NCI-H1092 (cell line): Measurements from ENCODE around the gene ULBP1.
"Not testable (repeated sequence)": the region's sequence is repeated elsewhere in the genome, so short reads cannot be mapped to it uniquely, and the experiment has no call there.

Source experiments
- DNase-seq: peaks from one replicate; lab custom pipeline; 2025; lab: John Stamatoyannopoulos, UW

ULBP1 gene

DNA sequence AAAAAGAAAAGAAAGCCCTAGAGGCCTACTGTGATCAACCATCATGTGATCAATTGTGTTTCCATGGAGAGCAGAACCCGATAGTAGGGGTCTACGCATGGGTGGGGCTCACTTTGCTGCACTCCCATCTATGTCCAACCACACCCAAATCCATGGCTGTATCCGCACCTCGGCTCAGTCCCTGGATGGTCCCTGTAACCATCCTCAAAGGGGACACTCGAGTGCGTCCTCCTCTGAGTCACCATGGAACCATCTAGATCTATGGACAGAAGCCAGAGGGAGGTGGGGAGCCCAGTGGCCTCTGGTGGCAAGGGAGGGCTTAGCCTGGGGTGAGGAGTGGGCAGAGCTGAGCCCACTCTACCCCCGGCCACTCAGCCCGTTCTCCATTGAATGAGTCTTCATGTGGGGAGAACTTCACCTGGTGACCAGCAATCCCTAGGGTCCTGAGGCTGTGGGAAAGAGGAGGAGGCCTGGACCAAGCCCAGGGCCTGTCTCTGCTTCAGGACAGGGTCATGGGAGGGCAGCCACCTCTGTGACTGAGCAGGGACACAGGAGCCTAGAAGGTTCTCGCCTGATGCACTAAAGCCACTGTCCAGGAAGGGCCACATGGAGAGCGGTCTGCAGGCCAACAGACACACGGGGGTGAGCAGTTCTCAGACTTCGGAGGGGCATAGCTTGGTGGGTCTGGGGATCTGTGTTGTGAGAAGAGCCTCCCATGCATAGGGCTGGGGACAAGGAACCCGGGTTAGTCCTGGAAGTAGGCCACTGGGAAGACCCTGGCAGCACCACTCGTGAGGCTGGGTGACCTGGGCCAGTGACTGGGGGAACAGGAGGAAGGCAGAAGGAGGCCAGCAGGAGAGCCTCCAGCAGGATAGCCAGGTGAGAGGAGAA is 42.3 kb downstream of the ULBP1 start:
- no peak for DNase-seq

DNA sequence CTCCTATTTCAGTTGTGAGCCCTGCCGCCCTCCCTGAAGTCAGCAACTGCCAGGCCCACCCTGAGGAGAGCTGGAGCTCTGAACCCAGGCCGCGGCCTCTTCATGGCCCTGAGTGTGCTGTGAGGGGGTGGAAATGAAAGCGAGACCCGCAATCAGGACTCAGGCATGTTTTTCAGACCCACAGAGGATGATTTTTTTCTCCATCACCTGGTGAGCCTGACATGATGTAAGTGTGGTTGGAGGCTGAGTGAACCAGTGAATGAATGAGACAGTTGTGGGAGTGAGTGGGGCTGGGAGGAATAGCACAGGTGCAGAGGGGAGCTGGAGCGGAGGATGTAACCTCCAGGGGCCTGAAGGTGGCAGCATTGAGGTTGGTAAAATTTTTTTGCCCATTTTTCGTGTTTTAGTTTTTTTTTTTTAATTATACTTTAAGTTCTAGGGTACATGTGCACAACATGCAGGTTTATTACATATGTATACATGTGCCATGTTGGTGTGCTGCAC is 43.3 kb downstream of the ULBP1 start:
- DNase-seq: no peak

DNA sequence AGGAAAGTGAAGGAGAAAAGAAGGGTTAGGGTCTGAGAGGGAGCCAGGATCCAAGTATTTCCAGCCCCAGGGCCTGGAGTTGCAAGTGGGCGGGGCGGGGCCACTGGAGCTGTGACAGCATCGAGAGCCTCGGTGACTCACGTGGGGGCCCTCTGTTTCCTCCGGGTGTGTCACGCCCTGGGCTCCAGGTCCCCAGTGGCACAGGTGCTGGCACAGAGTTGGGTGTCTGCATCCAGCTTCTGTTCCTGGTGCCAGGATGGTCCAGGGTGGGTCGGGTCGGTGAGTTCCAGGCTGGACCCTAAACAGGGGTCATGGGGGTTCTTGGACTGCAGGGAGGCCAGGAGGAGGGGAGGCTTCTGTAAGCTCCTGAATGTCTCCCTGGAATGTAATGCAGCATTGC is 44.8 kb downstream of the ULBP1 start:
- no peak for DNase-seq

DNA sequence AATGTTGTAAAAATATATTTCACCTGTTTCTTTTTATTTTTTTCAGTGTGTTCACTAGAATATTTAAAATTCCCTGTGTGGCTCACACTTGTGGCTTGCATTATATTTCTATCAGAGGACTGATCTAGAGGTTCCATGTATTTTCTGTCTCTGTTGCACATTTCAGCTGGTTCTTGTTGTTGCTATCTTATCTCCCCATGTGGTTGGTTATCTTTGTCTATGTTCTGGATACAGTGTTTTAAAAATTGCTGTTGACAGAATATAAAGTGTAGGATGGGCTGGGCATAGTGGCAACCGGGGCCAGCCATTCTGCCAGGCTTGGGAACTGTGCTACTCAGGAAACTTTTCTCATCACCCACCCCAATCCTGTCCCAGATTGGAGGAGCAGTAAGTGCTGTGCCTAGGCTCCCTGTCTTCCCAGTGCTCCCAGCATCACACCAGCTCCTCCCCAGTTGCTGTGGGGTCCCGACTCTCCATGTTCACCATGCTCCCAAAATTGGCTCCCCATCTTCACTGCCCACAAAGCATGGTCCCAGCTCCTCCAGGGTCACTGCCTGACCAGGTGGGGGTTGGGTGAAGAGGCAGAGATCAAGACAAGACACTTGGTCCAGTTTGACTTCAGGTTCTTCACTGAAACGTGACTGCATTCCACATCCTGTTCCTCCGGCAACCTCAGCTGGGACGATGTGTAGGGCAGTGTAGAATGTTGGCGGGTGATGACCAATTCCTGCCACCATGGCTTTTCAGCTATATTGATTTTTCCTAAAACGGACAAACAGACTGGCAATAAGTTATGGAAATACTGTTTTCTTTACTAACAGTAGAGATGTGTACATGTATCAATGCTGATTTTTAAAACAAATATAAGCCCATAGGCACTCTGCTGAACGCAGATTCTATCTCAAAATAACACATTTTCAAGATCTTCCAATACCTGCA is 49.4 kb downstream of the ULBP1 start:
- not testable (repeated sequence) for DNase-seq

DNA sequence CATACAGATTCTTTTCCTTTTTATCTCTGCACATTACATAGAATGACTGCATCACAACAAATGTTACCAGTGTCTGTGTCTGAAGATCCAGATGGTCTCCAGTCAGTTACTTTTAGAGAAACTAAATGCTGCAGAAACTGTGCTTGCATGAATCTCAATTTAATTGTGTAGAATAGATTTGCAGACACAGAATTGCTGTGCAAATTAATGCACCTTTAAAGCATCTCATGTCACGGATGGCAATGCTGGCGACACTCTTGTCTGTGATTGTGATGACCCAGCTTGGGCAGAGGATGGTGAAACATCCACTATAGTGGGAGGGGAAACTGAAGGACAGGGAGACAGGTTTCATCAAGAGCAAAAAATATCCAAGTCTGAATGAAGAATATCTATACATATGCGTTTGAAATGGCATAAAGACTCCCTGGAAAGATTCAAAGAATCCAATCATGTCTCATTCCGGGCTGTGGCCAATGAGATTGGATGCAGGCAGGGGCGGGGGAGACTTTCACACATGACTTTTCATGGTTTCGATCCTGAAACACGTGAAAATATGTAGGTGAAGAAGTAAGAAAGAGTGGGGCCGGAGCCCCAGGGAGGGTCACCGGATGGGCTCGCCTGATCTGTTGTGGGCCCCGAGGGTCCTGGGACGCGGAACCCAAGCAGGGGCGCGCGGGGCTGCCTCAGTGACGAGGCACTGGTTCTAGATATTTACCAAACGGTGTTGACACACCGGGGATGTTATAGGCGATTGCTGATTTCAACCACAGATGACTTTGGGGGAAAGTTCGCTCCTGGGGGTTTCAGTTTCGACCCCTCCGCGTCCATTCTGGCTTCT is 50.3 kb downstream of the ULBP1 start:
- not testable (repeated sequence) for DNase-seq

DNA sequence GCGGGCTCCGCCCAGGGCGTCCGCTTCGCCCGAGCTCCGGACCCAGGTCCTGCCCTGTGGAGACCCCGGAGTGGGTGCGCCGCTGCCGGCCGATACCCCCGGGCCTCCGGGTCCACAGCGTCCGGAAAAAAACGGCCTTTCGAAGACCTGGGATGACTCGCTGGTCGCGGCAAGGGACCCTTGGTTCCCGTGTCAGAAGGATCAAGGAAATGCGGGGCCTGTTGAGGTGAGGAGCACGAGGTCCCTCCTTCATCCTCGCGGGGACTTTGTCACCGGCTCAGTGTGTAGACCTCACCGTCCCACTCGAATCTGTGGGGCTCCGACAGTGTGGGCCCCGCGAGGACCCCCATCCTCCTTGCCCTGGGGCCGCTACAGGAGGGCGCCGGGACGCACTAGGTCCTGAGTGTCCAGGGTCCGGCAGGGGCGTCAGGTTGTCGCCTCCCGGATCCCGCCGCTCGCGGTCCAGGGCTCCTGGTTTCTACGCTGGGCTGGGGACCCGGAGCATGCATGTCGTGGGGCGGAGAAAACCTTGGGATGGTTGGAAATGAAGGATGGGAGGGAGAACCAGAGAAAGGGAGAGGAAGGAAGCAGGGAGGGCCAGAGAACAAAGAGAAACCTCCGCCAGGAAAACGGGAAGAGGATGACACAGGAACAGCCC is 51.0 kb downstream of the ULBP1 start:
- DNase-seq: not testable (repeated sequence)

DNA sequence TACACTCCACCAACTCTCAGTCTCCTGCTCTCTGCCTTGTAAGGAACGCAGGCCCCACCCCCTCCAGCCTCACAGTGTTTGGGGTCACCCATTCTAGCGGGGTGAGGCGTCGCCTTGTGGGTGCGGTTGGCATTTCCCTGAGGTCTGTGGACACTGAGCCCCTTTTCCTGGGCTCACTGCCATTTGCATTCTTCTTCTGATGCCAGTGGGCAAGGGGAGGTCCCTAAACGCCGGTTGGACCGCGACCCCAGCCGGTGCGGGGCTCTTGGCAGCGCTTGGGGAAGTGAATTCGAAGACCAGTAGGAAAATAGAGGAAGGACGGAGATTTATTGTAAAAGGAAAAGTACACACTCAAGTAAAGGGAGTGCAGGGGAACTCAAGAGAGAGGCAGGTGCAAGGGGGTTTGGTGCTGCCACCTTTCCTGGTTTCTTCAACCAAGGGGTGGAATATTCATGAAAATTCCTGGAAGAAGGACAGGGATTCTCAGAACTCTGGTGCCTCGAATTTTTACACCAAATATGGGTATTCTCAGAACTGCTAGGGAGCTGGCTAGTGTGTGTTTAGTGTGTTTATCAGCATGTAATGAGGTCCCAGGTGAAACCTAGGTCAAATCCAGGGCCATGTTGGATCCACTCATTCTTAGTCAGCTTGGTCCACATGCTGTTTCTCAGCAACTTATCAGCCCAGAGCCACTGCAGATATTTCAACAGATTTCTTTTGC is 51.7 kb downstream of the ULBP1 start:
- not testable (repeated sequence) for DNase-seq

DNA sequence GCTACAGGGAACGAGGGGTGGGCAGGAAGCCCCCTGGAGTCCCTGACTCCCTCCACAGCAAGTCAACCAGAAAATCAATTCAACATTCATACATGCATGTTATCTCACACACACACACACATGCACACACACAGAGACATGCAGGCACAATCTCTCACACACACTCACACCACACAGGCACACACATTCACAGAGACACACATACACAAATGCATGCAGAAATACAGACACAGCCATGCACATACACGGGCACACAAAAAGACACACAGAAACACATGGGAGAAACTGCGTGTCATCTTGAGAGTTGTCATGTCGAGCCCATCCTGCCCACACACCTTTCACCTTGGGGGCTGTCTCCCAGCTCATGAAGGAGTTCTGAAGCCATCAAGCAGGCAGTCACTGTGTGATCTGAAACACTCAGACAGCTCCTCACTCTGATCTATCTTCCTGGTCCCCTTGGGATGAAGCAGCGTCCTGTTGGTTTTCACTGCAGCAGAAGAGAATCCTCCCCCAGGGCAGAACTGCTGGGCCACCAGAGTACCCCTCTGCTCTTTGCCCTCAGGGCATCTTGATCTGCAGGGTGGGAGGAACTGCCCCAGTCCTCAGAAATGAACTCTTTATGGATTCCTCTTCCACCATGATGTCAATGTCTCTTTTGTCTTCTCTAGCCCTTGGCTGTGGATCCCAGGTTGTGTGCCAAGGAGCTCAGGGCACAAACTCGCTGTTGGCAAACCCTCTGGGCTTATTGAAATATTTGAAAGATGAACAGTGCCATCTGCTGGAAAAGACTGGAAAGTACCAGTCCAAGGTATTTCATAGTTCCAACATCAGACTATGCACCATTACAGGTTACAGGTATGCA is 52.8 kb downstream of the ULBP1 start:
- peak; percentile 67 for DNase-seq

DNA sequence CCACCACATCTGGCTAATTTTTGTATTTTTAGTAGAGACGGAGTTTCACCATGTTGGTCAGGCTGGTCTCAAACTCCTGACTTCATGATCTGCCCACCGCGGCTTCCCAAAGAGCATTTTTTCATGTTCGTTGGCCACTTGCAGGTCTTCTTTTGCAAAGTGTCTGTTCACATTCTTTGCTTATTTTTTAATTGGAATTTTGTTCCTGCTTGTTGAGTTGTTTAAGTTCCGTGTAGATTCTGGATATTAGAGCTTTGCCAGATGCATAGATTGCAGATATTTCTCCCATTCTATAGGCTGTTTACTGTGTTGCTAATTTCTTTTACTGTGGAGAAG is 53.4 kb downstream of the ULBP1 start:
- DNase-seq: not testable (repeated sequence)

DNA sequence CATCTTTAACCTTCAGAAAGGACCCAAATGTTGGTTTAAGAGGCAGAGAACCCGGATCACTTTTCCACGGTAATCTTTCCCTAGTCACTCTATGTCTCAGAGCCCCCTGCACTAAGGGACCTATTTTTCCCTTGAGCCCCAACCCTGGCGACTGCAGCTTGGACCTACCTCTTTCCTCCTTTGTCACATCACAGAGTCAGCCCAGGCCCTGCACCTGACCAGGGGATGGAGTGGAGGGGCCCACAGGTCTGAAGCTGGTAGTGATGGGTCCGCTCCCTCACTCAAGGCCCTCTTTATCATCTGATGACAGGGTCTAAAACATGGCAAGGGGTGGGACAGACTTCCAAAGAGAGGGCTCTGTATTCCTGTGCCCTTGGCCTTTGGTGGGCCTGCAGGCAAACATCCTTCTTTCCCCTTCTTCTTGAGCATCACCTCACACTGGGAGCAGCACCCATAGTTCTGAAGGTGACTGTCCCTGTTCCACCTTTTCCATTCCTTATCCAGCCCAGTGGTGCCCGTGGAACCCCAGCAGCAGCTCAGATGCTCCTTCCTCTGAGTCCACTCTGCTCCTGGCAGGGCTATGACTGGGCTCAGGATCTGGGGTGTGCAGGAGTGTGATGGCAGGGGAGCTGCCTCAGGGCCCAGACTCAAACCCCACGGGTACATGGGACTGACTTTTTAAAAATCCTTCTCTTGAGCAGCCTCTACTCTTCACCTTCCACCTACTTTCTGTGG is 55.3 kb downstream of the ULBP1 start:
- no peak for DNase-seq

DNA sequence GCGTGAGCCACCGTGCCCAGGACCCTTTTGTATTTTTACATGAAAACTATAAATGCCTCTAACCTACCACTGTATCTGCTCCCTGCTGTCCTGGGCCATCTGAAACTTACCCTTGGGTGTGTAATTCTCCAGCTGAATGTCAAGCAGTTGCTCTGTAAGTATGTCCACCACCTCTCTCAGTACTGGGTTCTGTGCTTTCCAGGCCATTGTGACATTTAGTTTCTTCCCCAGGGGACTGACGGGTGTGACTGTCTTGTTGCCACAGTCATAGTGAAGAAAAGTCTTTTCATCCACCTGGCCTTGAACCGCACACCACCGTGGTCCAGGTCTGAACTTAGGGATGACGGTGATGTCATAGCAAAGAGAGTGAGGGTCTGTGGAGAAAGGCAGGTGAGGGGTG is 58.1 kb downstream of the ULBP1 start:
- DNase-seq: not testable (repeated sequence)
